Activated CD8-positive, alpha-beta memory T cell treated with anti-CD3 and anti-CD28 coated beads, Interleukin-2, amount 50 U/mL, for 48 hours (primary cell): ENCODE results near the gene MT3.
"Not testable (repeated sequence)": the region's sequence is repeated elsewhere in the genome, so short reads cannot be mapped to it uniquely, and the experiment has no call there.

ENCODE experiments used
- DNase-seq: peaks from one replicate; pipeline ENCODE4 v3.0.0-alpha.2; 2020

The MT3 gene

GRCh38 chr16:56580391-56581048 is 8.8 kb upstream of the MT3 start:
- peak; percentile 40 for DNase-seq

DNA sequence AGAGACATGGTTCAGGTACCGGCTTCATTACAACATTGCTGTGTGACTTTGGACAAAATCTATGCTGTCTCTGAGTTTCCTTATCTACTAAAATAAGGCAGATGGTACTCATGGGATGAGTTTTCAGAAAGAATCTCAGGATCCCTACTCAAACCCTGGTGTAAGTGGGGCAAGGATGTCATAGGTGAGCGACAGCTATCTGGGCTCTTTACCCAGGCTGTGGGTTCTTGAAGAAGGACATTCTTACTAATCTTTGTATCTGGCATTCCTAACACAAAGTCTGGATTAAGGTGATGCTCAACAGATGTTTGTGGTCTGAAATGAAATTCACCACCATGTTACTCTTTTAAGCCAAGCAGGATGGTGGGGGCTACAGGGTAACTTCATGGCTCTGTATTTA is 6.4 kb upstream of the MT3 start:
- DNase-seq: not testable (repeated sequence)

DNA sequence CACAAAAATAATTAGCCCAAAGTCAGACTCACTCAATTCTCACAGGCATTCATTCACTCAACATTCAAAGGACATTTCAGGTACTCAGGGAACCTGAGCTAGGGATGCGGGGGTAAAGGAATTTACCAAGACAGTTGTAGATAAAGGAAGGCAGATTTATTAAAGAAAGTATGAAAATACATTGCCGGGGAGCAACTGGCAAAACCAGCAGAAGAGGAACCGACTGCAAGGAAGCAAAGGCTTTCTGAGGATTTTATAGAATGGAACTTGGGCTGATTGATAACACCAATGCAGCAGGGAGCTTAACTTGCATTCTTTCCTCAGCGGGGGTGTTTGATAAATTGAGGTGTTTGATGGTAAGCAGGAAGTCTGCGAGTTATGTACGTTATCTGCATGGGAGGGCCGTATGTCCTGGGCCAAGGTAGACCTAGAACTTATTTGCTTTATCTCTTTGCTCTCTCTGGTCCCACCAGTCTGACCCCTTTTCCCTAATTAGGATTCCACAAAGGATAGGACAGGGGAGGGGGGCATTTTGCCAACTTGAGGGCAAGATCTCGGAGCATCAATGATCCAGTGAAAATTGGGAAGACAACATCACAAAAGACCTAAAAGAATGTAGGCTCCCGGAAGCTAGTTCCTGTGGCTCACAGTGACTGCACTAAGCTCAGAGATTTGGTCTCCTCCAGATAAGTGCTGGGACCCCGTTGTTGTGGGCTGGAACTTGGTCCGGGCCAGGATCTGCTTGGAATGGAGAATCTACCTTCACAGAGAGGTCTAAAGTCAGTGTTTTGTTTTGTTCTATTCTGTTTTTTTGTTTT is 5.8 kb upstream of the MT3 start:
- DNase-seq: no peak

GRCh38 chr16:56584276-56584675 is 5.1 kb upstream of the MT3 start:
- DNase-seq: peak; percentile 40

- DNase-seq: no peak
These were observed 567 bp upstream of the MT3 start for GRCh38 chr16:56588781-56589140.

- DNase-seq: peak; percentile 40
These were observed 2.2 kb downstream of the MT3 start for GRCh38 chr16:56591377-56592060.

GRCh38 chr16:56593573-56594291 is 4.4 kb downstream of the MT3 start:
- DNase-seq: no peak

DNA sequence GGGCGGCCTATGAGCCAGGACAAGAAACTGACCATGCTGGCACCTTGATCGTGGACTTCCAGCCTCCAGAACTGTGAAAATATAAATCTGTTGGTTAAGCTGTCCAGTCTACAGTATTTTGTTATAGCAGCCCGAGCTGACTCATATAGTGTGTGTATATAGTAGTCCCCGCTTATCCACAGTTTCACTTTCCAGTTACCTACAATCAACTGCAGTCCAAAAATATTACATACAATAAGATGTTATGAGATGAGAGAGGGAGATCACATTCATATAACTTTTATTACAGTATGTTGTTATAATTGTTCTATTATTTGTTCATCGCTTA is 4.9 kb downstream of the MT3 start:
- DNase-seq: no peak

- no peak for DNase-seq
These were observed 11.2 kb downstream of the MT3 start for GRCh38 chr16:56600398-56600999.

DNA sequence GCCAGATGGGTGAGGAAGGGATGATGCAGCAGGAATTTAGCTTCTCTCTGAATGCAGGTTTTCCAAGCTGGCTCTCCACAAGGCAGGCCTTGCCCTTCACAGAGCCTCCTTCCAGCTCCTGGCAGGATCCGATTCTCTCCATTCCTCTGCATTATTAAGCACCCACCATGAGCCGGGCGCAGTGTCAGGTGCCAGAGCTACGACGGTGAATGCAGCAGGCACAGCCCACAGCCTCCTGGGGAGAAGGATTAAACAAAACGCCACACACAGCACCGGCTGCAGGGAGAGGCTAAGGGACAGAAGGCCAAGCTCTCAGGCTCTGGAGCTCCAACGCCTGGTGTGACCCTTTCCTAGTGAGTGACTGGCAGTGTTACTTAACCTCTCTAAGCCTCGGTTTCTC is 12.0 kb downstream of the MT3 start:
- no peak for DNase-seq

DNA sequence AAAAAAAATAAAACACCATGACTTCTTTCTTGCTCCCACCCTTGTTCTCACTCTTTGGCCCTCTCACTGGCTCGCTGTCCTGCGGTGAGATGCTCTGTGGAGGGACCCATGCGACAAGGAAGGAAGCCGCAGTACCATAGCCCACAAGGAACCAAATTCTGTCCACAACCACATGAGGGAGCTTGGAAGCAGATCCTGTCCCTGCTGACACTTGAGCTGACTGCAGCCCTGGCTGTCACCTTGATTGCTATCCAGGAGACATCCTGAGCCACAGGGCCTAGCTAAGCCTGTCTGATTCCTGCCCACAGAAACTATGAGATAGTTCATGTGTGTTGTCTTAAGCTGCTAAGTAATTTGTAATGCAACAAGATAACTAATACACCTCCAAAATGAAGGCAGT is 14.3 kb downstream of the MT3 start:
- DNase-seq: no peak

DNA sequence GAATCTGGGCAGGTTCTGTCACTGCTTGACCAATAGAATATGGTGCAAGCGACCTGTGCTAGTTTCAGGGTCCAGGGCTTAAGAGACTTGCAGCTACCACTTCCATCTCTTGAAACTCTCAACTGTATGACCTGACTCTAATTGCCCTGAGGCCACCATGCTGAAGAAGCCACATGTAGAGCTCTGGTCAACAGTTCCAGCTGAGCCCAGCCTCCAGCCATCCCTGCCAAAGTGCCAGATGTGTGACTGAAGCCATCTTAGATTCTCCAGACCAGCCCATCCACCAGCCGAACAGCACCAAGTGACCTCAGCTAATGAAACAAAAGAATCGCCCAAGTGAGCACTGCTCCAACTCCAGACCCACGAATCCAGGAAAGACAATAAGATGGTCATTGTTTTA is 15.6 kb downstream of the MT3 start:
- no peak for DNase-seq

- no peak for DNase-seq
These were observed 16.1 kb downstream of the MT3 start for GRCh38 chr16:56605475-56605874.

DNA sequence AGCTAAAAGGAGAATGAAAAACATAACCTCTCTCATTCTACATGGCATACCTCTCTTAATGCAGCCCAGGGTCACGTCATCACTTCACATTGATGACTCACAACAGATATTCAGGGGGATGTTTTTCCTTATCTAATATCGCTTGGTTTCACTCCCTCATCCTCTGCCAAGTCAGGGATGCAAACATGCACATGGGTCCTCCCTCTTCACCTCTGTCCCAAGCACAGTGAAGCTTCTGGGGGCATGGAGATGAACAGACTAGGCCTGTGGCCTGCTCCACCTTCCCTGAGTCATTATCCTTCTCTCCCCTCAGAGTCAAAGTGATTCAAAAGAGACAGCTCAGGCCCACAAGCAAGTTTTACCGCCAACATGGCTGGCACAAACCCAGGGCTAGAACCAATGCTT is 16.7 kb downstream of the MT3 start:
- DNase-seq: no peak

DNA sequence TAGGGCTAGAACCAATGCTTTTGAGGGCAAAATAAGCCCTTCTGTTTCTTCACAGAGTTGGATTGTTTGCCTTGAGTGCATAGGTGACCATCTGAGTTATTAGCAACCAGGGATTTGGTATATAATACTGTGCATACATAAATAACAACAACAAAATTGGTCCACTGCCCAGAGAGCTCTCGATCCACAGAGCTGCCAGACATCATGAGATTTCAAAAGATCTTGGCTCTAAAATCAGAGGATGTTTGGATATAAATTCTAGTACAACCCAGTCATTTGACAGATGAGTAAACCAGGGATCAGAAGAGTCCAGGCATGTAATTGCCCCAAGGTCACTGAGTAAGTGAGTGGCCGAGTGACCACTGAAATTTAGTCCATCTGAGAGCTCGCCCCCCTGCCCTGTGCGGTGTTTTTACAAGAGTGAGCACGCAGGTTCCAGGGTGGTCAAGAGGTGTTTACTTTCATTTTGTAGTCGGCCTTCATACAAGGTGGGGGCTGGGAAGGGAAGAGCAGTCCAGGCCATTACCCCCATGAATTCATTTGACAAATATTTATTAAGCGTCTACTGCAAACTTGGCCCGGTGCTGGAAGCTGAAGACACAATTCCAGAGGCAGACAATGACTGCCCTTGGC is 17.3 kb downstream of the MT3 start:
- DNase-seq: no peak

DNA sequence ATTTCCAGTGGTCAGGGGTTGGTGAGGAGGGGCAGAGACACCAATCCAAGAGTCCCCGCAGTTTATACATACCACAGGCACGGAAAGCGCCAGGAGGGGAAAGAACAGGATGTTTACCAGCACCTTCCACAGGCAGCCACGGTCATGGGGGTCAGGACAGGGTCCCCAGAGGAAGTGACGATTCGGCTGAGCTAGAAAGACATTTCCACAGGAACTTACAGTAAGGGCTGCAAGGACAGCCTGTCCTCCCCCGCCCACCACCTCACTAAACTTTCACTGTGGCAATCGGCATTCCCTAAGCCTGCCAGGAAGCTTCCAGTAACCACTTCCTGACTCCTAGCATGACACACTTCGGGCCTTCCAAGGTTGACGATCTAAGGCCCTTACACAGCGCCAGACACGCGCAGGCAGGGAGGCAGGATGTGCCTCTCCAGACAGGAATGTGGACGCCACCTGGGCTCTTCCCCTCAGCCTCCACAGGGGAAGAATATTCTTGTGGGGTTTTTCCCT is 17.8 kb downstream of the MT3 start:
- DNase-seq: no peak

GRCh38 chr16:56607675-56608042 is 18.3 kb downstream of the MT3 start:
- no peak for DNase-seq

DNA sequence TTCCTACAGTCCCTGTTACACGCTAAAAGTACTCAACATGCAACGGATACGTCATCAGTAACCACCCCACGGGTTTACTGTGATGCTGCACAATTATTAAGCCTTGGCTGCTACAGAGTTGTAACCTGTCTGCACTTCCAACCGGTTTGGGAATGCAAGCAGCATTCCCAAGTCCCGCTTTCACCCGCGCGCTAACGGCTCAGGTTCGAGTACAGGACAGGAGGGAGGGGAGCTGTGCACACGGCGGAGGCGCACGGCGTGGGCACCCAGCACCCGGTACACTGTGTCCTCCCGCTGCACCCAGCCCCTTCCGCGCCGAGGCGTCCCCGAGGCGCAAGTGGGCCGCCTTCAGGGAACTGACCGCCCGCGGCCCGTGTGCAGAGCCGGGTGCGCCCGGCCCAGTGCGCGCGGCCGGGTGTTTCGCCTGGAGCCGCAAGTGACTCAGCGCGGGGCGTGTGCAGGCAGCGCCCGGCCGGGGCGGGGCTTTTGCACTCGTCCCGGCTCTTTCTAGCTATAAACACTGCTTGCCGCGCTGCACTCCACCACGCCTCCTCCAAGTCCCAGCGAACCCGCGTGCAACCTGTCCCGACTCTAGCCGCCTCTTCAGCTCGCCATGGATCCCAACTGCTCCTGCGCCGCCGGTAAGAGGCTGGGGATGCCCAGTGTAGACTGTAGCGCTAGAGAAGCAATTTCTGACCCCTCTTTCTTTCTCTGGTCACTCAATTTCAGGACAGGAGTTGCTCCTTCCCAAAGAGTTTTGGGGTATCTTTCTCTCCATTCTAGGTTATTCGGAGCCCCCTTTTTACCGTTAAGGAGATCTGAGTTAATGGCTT is 18.9 kb downstream of the MT3 start, which contains the start of gene MT2A:
MT2A (plus strand) TSS at position 542 of the 833 bp plus-strand sequence; CDS start at position 614, 72 bp downstream.
- DNase-seq: peak; percentile 94

DNA sequence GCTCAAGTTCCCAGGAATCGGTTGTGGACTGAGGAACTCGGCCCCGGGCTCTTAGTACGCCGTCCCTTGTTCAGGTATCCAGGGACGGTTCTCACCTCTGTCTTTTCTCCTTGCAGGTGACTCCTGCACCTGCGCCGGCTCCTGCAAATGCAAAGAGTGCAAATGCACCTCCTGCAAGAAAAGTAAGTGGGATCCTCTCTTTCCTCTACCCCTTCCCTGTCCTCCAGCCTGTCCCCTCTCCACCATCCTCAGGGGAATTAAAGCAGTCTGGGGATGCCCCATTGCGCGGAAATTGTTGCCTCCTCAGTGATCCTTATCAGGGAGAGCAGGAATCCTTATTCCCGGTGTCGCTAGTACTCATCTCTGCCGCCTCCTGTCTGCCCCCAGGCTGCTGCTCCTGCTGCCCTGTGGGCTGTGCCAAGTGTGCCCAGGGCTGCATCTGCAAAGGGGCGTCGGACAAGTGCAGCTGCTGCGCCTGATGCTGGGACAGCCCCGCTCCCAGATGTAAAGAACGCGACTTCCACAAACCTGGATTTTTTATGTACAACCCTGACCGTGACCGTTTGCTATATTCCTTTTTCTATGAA is 19.6 kb downstream of the MT3 start:
- DNase-seq: no peak

- peak; percentile 82 for DNase-seq
These were observed 20.2 kb downstream of the MT3 start for GRCh38 chr16:56609463-56609921.
